Loucy (cell line): ENCODE measurements around the gene RABGGTA.

Experiments used
- CTCF ChIP-seq: fragments of 200-600 bp; sonication (generic); conservative IDR thresholded peaks from 2 replicates; pipeline ENCODE4 v1.5.1; 2014; ENCODE audit warnings: mild to moderate bottlenecking, antibody characterized with exemption, low read length
- EZH2phosphoT487 ChIP-seq: fragments of 200-600 bp; IDR thresholded peaks from 2 replicates; pipeline ENCODE4 v1.6.1; 2018; ENCODE audit warnings: antibody characterized with exemption, mild to moderate bottlenecking, moderate library complexity, borderline replicate concordance

GRCh38 chr14:24228902-24229301, 42.5 kb downstream of the RABGGTA start:
- TF ChIP-seq CTCF = no peak
- no peak for TF ChIP-seq EZH2phosphoT487
